Stimulated activated CD4-positive, alpha-beta T cell treated with anti-CD3 and anti-CD28 coated beads, Interleukin-4, amount 100 ng/mL, for 24 hours (primary cell): Measurements from ENCODE around the gene BCAR1.
"Not testable (repeated sequence)": the region's sequence is repeated elsewhere in the genome, so short reads cannot be mapped to it uniquely, and the experiment has no call there.

Source experiments
- DNase-seq: peaks from one replicate; pipeline ENCODE4 v3.0.0-alpha.2; 2020

The BCAR1 gene, protein sequence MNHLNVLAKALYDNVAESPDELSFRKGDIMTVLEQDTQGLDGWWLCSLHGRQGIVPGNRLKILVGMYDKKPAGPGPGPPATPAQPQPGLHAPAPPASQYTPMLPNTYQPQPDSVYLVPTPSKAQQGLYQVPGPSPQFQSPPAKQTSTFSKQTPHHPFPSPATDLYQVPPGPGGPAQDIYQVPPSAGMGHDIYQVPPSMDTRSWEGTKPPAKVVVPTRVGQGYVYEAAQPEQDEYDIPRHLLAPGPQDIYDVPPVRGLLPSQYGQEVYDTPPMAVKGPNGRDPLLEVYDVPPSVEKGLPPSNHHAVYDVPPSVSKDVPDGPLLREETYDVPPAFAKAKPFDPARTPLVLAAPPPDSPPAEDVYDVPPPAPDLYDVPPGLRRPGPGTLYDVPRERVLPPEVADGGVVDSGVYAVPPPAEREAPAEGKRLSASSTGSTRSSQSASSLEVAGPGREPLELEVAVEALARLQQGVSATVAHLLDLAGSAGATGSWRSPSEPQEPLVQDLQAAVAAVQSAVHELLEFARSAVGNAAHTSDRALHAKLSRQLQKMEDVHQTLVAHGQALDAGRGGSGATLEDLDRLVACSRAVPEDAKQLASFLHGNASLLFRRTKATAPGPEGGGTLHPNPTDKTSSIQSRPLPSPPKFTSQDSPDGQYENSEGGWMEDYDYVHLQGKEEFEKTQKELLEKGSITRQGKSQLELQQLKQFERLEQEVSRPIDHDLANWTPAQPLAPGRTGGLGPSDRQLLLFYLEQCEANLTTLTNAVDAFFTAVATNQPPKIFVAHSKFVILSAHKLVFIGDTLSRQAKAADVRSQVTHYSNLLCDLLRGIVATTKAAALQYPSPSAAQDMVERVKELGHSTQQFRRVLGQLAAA

DNA sequence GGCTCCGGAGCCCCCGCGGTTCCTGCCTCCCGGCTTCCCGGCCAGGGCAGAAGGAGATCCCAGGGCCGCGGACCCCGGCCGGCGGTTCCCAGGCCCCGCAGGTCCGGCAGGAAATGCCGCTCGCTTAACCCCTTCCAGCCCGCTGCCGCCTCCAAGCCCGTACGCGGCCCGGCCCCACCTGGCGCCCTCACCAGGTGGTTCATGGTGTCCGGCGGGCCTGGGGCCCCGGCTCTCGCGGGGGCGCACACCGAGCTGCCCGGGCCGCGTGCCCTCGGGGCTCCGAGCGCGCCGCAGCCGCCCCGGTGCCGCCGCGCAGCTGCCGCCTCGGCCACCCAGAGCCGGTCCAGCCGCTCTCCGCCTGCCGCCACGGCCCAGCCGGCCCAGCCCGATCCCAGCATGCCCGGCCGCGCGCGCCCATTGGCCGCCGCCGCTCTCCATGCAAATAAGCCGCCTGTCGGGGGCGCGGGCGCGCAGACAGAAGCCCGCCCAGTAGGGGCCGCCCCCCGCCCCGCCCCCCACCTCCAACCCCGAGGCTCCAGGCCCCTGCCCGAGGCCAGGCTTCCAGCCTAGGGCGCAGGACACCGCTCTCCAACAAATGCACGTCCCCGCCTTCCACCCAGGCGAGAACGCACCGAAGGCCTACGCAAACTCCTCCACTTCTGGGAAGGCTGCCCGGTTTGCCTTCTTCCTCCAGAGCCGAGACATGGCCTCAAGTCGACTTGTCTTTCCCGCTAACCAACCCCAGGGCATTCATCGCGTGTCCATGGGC, at the start of gene BCAR1:
Gene BCAR1 (minus strand): TSS at position 345 of the 769 bp plus-strand sequence. CDS start 142 bp downstream, at position 203.
- DNase-seq, result no peak

DNA sequence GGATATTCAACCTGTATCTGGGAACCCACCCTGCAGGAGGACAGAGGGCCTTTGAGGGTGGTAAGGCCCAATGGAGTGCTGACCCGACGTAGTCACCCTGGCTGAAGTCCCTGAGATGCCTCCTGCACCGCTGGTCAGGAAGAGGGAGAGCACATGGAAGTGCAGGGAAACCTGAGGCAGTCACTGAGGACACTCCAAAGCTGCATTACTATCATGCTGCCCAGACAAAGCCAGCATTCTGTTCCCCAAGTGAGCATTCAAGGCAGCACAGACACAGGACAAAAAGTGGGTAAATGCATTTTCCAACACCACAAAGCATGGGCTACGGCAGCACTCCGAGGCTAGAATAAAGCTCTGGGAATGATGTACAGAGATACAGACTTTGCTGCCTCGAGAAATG, 46.8 kb upstream of the BCAR1 start:
- DNase-seq, result no peak

DNA sequence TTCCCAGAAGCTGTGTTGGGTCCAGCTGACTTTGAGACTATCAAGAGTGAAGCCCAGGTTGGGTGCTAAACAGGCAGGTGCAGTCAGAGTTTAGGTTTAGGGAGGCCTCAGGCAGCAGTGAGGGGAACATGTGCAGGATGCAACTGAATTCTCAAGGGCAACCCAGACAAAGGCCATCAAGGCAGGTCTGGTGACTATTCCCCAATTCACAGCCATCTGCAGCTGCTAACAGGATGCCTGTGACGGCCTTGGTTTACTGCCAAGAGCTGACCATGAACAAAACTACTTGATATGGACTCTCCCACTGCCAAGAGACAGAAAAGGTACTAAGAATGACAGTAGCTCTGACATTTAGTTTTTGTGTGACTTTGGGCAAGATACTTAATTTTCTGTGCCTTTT, 45.2 kb upstream of the BCAR1 start:
- DNase-seq, result no peak

DNA sequence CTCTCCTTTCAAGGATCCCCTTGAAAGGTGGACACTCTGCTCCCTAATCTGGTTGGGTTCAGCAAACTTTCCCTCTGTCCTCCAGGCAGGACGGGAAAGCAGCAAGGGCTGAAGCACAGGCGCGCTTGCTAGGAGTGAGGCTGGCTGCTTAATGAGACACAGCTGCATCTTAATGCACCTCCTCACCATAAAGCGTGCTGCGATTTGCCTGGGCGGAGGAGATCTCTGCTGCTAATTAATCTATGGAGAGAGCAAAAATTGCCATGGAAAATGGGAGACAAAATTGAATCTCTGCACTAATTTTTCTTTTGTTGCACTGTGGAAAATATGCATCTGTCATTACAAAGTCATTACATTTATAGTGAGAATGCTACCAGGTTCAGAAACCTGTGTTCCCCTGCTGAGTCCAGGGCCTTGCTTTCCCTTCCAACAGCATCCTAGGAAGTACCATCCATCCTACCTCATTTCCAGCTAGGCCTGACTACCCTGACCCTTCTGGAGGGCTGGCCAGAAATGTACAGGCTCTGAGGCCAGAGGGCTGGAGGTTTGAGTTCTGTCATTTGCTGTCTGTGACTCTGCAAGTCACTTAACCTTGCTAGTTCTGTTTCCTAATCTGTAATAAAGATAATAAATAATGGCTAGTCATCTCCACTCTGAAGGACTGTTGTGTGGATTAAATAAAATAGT, 43.5 kb upstream of the BCAR1 start:
- no peak for DNase-seq

DNA sequence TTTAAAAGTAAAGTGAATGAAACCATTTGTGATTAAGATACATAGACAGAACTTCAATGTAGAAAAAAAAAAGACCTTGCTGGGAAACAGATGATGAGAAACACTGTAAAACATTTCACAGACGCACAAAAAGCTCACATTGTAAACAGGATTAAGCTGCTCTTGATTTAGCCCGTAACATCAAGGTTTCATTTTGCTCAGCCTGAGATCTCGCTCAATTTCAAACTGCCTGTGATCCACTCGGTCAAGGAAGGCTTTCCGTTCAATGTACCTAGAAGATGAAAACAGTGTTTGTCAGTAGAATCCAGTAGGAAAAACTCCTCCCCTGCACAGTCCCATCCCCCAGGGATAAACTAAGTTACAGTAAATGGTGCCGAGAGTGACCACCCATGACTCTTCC, 42.3 kb upstream of the BCAR1 start:
- no peak for DNase-seq

DNA sequence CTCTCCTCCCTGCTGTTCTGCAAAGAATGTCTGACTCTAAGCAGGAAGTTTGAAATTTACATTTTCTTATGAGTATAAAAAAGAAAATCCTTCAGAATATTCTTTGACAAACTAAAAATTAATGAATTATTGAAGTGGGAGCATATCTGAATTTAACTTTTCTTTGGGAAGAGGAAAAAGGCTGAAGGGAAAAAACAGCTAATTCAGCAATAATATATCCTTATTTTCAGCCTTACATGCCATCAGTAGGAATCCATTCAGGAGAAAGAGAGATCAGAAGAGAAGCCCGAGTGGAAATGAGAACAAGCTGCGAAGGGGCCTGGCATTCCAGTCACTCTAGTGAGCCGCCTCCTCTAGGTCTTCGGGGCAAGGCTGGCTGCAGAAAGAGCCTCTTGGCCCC, 41.7 kb upstream of the BCAR1 start:
- no peak for DNase-seq

DNA sequence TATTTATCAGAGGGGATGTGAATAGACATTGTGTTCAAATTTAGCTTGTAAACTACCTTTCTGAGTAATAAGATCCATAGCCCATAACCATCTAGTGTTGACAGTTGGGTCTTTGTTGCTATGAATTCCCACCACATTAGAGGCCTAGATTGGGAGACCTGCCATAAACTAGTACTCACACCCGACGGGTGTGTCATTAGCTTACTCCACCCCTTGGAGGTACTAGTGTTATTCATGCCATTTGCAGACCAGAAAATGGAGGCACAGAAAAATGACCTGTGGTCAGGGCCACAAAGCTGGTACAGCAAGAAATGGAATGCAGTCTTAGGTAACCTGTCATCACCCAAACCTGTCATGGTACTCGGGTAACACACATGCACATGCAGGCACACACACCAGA, 41.3 kb upstream of the BCAR1 start:
- DNase-seq, result no peak

DNA sequence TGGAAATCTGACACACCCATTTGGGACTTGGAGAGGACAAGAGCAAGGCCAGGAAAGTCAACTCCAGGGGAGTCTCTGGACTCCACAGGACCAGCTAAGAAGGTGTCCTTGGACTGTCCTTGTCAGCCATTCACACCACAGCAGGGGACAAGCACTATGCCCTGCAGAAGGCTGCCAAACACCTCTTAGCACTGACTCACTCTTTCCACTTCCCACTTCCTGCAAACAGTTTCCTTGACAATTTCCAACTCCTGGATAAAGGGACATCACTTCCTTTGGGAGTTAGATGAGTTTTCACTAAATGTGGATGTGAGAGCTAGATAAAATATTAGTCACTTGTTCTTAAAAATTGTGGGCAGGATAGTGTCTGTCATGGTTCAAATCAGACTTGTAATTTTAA, 37.8 kb upstream of the BCAR1 start:
- no peak for DNase-seq

DNA sequence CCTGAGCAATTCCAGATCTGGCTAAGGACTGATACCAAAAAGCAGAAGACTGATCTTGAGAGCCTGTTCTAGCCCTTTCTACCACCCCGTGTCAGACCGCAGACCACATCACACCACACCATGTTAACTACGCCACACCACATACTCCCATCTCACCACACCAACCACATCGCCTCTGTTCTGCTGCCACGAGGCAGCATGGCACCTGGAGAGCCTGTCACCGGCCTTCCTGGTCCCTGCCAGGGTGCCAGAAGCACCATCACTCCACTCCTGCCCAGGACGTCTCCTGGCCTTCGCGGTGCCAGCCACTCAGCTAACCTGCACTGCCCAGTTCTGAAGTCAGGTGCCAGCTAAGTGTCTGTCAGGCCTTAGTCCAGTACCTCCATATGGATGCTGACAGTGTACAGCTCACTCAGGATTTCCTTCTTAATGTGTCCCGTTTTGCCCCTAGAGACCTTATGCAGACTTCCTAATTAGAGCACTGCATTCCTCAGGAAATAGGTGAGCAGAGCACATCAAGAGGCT, 37.2 kb upstream of the BCAR1 start:
- peak; percentile 52 for DNase-seq

DNA sequence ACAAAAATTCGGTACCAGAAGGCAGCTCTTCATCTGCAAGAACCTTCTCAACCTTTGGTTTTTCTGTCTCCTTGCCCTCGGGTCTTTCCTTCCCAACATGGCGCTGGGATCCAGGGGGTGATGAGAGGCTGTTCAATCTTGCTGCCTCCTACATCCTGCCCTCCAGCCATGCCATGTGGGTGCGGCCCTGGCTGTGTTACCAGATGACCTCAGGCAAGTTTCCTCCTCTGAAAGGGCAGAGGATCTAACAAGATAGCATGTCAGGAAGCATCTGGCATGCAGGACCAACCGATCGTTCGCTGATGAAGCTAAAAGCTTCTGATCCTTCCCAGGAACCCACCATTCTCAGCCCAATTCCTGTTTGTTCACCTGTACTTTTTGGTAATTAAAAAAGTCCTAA, 36.8 kb upstream of the BCAR1 start:
- no peak for DNase-seq

DNA sequence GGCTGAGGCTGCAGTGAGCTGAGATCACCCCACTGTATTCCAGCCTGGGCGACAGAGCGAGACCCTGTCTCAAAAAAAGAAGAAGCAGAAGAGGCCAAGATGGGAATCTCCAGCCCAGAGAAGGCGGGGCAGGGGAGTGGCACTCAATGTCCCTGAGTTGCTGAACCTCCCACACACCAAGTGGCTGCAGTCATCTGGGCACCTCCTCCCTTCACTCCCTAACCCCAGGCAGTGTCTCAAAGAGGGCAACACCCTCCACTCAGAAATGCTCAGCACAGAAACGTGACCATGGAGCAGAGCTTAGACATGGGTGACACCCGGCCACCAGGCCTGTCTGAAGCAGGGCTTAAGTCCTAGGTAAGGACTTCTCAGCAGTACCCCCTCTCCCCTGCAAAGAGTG, 36.3 kb upstream of the BCAR1 start:
- DNase-seq, result no peak

DNA sequence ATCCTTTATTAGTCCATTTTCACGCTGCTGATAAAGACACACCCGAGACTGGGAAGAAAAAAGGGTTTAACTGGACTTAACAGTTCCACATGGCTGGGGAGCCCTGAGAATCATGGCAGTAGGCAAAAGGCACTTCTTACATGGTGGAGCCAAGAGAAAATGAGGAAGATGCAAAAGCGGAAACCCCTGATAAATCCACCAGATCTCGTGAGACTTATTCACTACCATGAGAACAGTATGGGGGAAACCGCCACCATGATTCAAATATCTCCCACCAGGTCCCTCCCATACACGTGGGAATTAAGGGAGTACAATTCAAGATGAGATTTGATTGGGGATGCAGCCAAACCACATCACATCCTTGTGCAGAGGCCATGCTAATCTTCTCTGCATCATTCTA, 35.0 kb upstream of the BCAR1 start:
- DNase-seq, result no peak

DNA sequence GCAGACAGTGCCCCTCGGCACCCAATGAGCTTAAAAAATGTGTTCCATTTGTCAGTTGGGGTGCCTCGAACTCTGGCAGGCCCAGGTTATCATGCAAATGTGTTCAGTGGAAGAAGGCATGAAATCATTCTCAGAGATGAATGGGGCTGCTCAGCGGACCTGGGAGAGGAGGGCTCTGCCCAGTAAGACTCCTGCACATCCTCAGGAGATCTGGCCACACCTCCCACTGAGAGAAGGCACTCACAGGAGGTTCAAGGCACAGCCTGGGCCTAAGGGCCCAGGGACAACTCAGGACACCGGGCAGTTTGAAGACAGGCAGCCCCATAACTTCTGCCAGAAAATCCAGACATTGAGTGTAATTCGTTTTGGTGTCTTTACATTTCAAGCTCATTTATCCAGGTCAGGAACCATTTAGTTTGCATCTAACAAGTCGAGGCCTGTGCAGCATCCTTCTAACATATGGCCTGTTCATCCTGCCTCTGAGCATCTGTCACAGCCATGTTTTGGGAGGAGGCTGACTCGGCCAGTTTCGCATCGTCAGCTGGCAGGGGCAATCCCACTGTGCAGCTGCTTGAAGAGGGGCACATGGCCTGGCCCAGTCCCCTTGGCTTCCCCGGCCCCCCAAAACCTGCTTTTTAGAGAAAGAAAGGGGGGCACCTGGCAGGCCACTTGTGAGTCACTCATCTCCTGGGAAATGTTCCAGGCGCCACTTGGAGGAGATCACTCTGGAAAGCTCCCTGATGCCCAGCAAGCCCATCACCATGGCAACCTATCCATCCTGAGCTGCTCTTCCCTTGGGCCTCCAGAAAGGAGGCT, 31.2 kb upstream of the BCAR1 start:
- DNase-seq, result no peak

DNA sequence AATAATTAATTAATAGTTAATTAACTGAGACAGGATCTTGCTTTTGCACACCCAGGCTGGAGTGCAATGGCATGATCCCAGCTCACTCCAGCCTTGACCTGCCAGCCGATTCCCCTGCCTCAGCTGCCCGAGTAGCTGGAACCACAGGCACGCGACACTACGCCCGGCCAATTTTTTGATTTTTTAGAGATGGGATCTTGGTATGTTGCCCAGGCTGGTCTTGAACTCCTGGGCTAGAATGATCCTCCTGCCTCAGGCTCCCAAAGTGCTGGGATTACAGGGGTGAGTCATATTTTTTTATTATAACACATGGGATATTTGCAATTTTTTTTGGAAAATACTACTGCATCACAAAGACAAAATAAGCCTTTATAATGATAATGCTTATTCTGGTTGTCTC, 30.4 kb upstream of the BCAR1 start:
- no peak for DNase-seq

DNA sequence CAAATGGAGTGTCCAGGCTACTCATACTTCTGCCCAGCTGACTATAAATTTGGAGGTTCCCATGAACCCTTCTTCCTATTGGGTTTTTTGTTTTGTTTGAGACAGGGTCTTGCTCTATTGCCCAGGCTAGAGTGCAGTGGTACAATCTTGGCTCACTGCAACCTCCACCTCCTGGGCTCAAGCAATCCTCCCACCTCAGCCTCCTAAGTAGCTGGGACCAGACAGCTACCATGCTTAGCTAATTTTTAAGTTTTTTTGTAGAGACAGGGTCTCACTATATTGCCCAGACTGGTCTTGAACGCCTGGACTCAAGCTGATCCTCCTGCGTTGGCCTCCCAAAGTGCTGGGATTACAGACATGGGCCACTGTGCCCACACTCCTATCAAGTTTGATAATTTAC, 29.6 kb upstream of the BCAR1 start:
- not testable (repeated sequence) for DNase-seq

DNA sequence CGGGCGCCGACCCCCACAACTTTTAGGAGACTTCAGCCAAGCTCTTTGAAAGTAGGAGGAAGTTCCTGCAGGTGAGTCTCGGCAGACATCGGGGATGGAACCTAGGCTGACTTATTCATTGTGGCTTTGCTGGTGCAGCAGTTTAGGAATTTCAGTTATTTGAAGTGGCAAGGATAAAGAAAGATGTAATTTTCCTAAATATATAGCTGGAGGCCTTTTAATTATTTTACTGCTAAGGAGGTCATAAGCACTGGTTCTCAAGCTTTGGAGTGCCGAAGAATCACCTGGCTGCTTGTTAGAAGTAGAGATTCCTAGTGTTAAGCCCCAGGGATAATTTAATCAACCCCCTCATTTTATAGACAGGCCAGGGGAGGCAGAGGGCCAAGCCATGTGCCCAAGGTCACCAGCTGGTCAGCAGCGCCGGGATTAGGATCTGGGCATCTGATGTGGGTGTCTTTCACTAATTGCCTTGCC, 28.9 kb upstream of the BCAR1 start:
- no peak for DNase-seq

DNA sequence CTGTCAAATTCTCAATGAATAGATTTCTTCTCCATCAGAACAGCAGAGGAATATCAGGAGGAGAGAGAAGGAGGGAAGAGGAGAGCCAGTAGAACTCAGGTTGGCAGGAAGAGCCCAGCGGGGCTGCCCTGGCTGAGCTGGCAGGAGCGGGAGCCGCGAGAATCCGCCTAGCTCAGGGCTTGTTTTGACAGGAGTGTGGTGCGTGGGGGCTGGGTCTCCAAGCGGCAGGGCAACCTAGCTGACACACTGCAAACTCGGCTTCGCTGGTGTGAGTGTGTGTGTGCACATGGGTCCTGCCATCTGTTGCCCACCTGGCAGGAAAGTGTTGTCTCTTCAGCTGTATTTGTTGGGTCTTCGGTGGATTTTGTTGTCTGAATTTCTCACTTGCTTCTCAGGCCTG, 27.9 kb upstream of the BCAR1 start:
- DNase-seq, result no peak

DNA sequence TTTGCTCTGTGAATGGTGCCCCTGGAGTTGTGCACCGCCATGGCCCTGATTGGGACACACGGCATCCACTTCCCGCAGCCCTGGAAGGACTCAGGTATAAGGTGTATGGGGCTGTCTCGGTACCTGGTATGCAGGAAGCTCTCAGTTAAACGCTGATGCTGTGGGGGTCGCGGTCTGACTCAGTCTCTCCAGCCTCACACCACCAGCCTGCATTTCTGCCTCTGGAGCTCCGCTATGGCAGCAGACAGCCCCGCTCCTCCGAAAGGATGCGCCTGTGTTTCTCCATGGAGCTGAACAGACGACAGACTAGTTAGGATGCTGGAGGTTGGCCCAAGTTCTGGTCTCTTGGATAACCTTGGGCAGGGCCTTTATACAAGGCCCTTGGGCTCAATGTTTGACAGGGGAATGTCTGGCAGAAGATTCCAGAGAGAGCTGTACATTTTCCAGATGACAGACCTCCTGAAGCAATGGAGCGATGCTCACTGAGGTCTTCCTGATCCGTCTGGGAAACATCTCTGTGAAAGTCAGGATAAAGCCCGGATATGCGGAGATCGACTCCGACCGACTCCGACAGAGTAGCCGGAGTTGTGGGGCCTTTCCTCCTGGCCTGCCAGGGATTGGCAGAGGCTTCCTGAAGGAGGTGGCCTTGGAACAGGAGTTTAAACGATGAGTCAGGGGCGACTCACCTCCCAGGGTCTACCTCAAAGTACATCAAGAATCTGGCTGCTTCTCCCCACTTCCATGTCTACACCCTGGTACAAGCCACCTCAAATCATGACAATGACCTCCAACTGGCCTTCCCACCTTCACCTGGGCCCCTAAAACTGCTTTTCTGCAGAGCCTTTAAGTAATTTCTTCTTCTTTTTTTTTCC, 21.9 kb upstream of the BCAR1 start:
- no peak for DNase-seq

DNA sequence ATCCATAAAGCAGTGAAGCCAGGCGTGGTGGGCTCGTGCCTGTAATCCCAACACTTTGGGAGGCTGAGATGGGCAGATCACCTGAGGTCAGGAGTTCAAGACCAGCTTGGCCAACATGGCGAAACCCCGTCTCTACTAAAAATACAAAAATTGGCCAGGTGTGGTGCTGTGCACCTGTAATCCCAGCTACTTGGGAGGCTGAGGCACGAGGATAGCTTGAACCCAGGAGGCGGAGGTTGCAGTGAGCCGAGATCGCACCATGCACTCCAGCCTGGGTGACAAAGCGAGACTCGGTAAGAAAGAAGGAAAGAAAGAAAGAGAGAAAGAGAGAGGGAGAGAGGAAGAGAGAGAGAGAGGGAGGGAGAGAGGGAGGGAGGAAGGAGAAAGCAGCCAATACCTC, 21.2 kb upstream of the BCAR1 start:
- not testable (repeated sequence) for DNase-seq

DNA sequence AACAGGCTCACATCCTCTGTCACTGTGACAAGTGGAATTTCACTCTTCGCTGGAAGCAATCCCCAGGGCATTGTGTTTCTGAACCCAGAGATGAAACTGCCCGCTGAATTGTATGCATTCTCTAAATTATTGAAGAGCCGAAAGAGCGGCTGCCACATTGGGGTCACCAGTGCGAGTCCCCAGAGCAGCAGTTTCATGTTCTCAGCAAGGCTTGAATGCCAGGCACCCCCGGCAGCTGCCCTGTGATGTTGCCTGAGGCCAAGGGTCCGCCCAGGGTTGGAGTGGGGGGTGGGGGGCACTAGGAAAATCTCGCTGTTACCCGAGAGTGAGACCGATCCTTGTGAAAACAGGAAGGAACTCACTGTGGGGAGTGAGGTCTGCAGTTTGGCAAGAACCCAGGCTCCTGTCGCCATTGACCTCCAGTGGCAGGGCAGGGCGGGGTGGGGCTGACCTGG, 20.7 kb upstream of the BCAR1 start:
- no peak for DNase-seq
